ENCODE data around the gene CPSF7. TPM values are rescaled to one million over a fixed set of nuclear protein-coding genes. Genes with fewer than 3 reads are reported as not detected.
"Not testable (repeated sequence)": the region's sequence is repeated elsewhere in the genome, so short reads cannot be mapped to it uniquely, and the experiment has no call there.

CPSF7 gene
- total RNA-seq, 3 donors from 2014 or later, result 40.6 to 62.5 (median 46.2) TPM

- Histone ChIP-seq H3K27ac (no peak overlapping the region), H3K27me3 (no peaks in the 10 kb centered on the region), H3K36me3 (no peaks in the 10 kb centered on the region), H3K9me3 (no peaks in the 10 kb centered on the region), H3K4me1 (no peaks in the 10 kb centered on the region), H3K4me3 (no peak overlapping the region)
- TF ChIP-seq, protein P1, sequence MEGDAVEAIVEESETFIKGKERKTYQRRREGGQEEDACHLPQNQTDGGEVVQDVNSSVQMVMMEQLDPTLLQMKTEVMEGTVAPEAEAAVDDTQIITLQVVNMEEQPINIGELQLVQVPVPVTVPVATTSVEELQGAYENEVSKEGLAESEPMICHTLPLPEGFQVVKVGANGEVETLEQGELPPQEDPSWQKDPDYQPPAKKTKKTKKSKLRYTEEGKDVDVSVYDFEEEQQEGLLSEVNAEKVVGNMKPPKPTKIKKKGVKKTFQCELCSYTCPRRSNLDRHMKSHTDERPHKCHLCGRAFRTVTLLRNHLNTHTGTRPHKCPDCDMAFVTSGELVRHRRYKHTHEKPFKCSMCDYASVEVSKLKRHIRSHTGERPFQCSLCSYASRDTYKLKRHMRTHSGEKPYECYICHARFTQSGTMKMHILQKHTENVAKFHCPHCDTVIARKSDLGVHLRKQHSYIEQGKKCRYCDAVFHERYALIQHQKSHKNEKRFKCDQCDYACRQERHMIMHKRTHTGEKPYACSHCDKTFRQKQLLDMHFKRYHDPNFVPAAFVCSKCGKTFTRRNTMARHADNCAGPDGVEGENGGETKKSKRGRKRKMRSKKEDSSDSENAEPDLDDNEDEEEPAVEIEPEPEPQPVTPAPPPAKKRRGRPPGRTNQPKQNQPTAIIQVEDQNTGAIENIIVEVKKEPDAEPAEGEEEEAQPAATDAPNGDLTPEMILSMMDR (IDR thresholded peaks at IDR 0.05), result no peak
- no peak for TF ChIP-seq POLR2A (IDR thresholded peaks at IDR 0.05)
- TF ChIP-seq POLR2AphosphoS5 (IDR thresholded peaks at IDR 0.05), result no peak
- DNase-seq (ENCODE audit: low spot score in 2 of 2), result no peak
- intact Hi-C loops (cut with DNase I; ENCODE audit: low total_unique reads), result no loop called here
Observed at GRCh38 chr11:61442616-61443015, 12.8 kb upstream of the CPSF7 start.

DNA sequence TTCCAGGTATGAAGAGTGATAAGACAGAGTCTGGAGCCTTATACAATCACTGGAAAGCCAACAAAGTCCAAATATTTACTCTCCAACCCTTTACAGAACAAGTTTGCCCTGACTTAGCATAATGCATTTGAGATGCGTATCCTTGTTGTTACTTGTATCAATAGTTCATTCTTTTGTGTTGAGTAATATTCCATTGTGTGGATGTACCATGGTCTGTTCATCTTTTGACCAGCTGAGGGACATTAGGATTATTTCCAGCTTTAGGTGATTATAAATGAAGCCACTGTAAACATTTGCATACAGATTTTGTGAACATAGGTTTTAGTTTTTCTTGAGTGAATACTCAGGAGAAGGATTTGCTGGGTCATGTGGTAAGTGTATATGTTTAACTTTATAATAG lies 9.8 kb upstream of the CPSF7 start:
- no peaks in the 10 kb centered on the region for H3K27me3 ChIP-seq
- no peak overlapping the region for H3K27ac ChIP-seq
- no peaks in the 10 kb centered on the region for H3K9me3 ChIP-seq
- no peak for DNase-seq (ENCODE audit: low spot score in 2 of 2)
- no peaks in the 10 kb centered on the region for H3K4me1 ChIP-seq
- H3K36me3 ChIP-seq, result no peaks in the 10 kb centered on the region
- H3K4me3 ChIP-seq, result no peak overlapping the region
- intact Hi-C loops (cut with DNase I; ENCODE audit: low total_unique reads), result no loop called here
- TF ChIP-seq POLR2AphosphoS5 (IDR thresholded peaks at IDR 0.05), result no peak
- TF ChIP-seq, protein P1 (IDR thresholded peaks at IDR 0.05), result no peak
- no peak for TF ChIP-seq POLR2A (IDR thresholded peaks at IDR 0.05)

- no peaks in the 10 kb centered on the region for H3K27me3 ChIP-seq
- no peaks in the 10 kb centered on the region for H3K9me3 ChIP-seq
- no peak overlapping the region for H3K27ac ChIP-seq
- intact Hi-C loops (cut with DNase I; ENCODE audit: low total_unique reads), result no loop called here
- H3K36me3 ChIP-seq, result no peaks in the 10 kb centered on the region
- H3K4me1 ChIP-seq, result no peaks in the 10 kb centered on the region
- DNase-seq (ENCODE audit: low spot score in 2 of 2), result no peak
- TF ChIP-seq POLR2AphosphoS5 (IDR thresholded peaks at IDR 0.05), result no peak
- TF ChIP-seq, protein P1 (IDR thresholded peaks at IDR 0.05), result no peak
- TF ChIP-seq POLR2A (IDR thresholded peaks at IDR 0.05), result no peak
- no peak overlapping the region for H3K4me3 ChIP-seq
Observed at GRCh38 chr11:61437496-61437895, 7.7 kb upstream of the CPSF7 start.

GRCh38 chr11:61430839-61431238 lies 1.1 kb upstream of the CPSF7 start:
- H3K9me3 ChIP-seq; H3K27ac ChIP-seq; H3K36me3 ChIP-seq; DNase-seq (ENCODE audit: low spot score in 2 of 2); H3K4me1 ChIP-seq; intact Hi-C loops (cut with DNase I; ENCODE audit: low total_unique reads); H3K27me3 ChIP-seq: not testable (repeated sequence)
- peak overlapping the region; percentile 80 to 91 (median 91) for H3K4me3 ChIP-seq

GRCh38 chr11:61429346-61429690 lies 457 bp downstream of the CPSF7 start:
- intact Hi-C loops (cut with DNase I; ENCODE audit: low total_unique reads), result no loop called here

GRCh38 chr11:61425367-61426131 lies 4.2 kb downstream of the CPSF7 start:
- H3K27ac ChIP-seq, result no peak overlapping the region
- DNase-seq (ENCODE audit: low spot score in 2 of 2), result no peak
- H3K4me3 ChIP-seq, result no peak overlapping the region
- TF ChIP-seq, protein P1 (IDR thresholded peaks at IDR 0.05), result no peak
- TF ChIP-seq POLR2AphosphoS5 (IDR thresholded peaks at IDR 0.05), result no peak
- TF ChIP-seq POLR2A (IDR thresholded peaks at IDR 0.05), result no peak
- H3K36me3 ChIP-seq, result no peaks in the 10 kb centered on the region
- H3K4me1 ChIP-seq, result peaks cover 0 to 8% of the 10 kb centered on the region in 2 donors
- H3K27me3 ChIP-seq, result no peaks in the 10 kb centered on the region
- intact Hi-C loops (cut with DNase I; ENCODE audit: low total_unique reads), result no loop called here
- H3K9me3 ChIP-seq, result no peaks in the 10 kb centered on the region

More at GRCh38 chr11:61429346-61429690, 457 bp downstream of the CPSF7 start:
- Histone ChIP-seq H3K27me3 (no peaks in the 10 kb centered on the region), H3K36me3 (no peaks in the 10 kb centered on the region), H3K27ac (peak overlapping the region; percentile 99), H3K4me1 (peaks cover 0 to 8% of the 10 kb centered on the region in 2 donors), H3K4me3 (peak overlapping the region; percentile 80 to 91 (median 91)), H3K9me3 (no peaks in the 10 kb centered on the region)
- peak in 1 of 2 donors; percentile 32 for DNase-seq (ENCODE audit: low spot score in 2 of 2)
- TF ChIP-seq POLR2AphosphoS5 (IDR thresholded peaks at IDR 0.05), result no peak
